ENCODE results near the gene PPP1R3C.

Gene PPP1R3C

GRCh38 chr10:91628383-91628782 is 4.5 kb downstream of the PPP1R3C start:
- DNase-seq = no peak

GRCh38 chr10:91627344-91628102 is 5.3 kb downstream of the PPP1R3C start:
- DNase-seq = no peak

- DNase-seq = no peak
Measured at GRCh38 chr10:91626936-91627335, 5.9 kb downstream of the PPP1R3C start.

GRCh38 chr10:91624633-91625032 is 8.2 kb downstream of the PPP1R3C start:
- DNase-seq = no peak

- no peak for DNase-seq
Measured at GRCh38 chr10:91622601-91623000, 10.3 kb downstream of the PPP1R3C start.

- no peak for DNase-seq
Measured at GRCh38 chr10:91621483-91622113, 11.3 kb downstream of the PPP1R3C start.

GRCh38 chr10:91617072-91617609 is 15.7 kb downstream of the PPP1R3C start:
- DNase-seq = no peak

- DNase-seq = no peak
Measured at GRCh38 chr10:91616137-91616536, 16.7 kb downstream of the PPP1R3C start.

- no peak for DNase-seq
Measured at GRCh38 chr10:91614225-91614624, 18.6 kb downstream of the PPP1R3C start.

- no peak for DNase-seq
Measured at GRCh38 chr10:91613411-91614187, 19.3 kb downstream of the PPP1R3C start.

GRCh38 chr10:91610919-91611318 is 22.0 kb downstream of the PPP1R3C start:
- DNase-seq = no peak

- DNase-seq = no peak
Measured at GRCh38 chr10:91610444-91610843, 22.4 kb downstream of the PPP1R3C start.

- DNase-seq = no peak
Measured at GRCh38 chr10:91607646-91608403, 25.0 kb downstream of the PPP1R3C start.

GRCh38 chr10:91605968-91606367 is 26.9 kb downstream of the PPP1R3C start:
- no peak for DNase-seq

- no peak for DNase-seq
Measured at GRCh38 chr10:91604553-91605534, 28.0 kb downstream of the PPP1R3C start.

GRCh38 chr10:91603931-91604331 is 28.9 kb downstream of the PPP1R3C start:
- DNase-seq = no peak

GRCh38 chr10:91602868-91603568 is 29.9 kb downstream of the PPP1R3C start:
- DNase-seq = no peak

GRCh38 chr10:91602449-91602848 is 30.4 kb downstream of the PPP1R3C start:
- no peak for DNase-seq

GRCh38 chr10:91601212-91601611 is 31.7 kb downstream of the PPP1R3C start:
- no peak for DNase-seq

GRCh38 chr10:91598211-91598977 is 34.5 kb downstream of the PPP1R3C start:
- DNase-seq = no peak
